HepG2 (cell line): ENCODE data around the gene CLK4. TPM values are rescaled to one million over a fixed set of nuclear protein-coding genes. Genes with fewer than 3 reads are reported as not detected.
A peak's percentile ranks its signal among the peaks of the same experiment; 100 is the strongest.

ENCODE experiments used
- CBX5 ChIP-seq: sonication (generic); formaldehyde crosslinking; IDR thresholded peaks from 2 replicates; pipeline ENCODE4 v1.4.0; 2020; ENCODE audit warnings: missing genetic modification reagents, borderline replicate concordance
- FOXA3 ChIP-seq: IDR thresholded peaks from 2 replicates; pipeline ENCODE4 v1.6.1; 2016; ENCODE audit warnings: missing genetic modification reagents, missing compliant biosample characterization
- MYC ChIP-seq: sonication (generic); formaldehyde crosslinking; IDR thresholded peaks from 2 replicates; pipeline ENCODE4 v1.9.0; 2021; ENCODE audit warnings: missing genetic modification reagents, borderline replicate concordance
- REPIN1 ChIP-seq: sonication (generic); formaldehyde crosslinking; IDR thresholded peaks from 2 replicates; pipeline ENCODE4 v1.8.0; 2022; ENCODE audit warnings: missing genetic modification reagents, low read depth, mild to moderate bottlenecking, borderline replicate concordance
- SALL1 ChIP-seq: sonication (generic); formaldehyde crosslinking; IDR thresholded peaks from 2 replicates; pipeline ENCODE4 v1.8.0; 2022; ENCODE audit warnings: mild to moderate bottlenecking, missing genetic modification reagents
- SMAD1 ChIP-seq: sonication (generic); formaldehyde crosslinking; IDR thresholded peaks from 2 replicates; pipeline ENCODE4 v1.4.0; 2020; ENCODE audit warnings: missing genetic modification reagents, low read depth, mild to moderate bottlenecking, borderline replicate concordance
- SRSF9 ChIP-seq: fragments of 200-400 bp; formaldehyde crosslinking; IDR thresholded peaks from 2 replicates; pipeline ENCODE4 v1.6.1; 2018; ENCODE audit warnings: borderline replicate concordance, mild to moderate bottlenecking, low read depth, low read length; ENCODE audit not compliant: insufficient read depth, poor library complexity, severe bottlenecking
- TCF7 ChIP-seq: sonication (generic); IDR thresholded peaks from 2 replicates; pipeline ENCODE4 v1.6.1; 2016; ENCODE audit warnings: antibody characterized with exemption, low read depth
- ZBTB38 ChIP-seq: sonication (generic); formaldehyde crosslinking; IDR thresholded peaks from 2 replicates; pipeline ENCODE4 v1.5.1; 2020; ENCODE audit warnings: mild to moderate bottlenecking, missing genetic modification reagents
- ZNF331 ChIP-seq: sonication (generic); formaldehyde crosslinking; IDR thresholded peaks from 2 replicates; pipeline ENCODE4 v1.4.0; 2020; ENCODE audit warnings: missing genetic modification reagents
- ZNF709 ChIP-seq: sonication (generic); formaldehyde crosslinking; IDR thresholded peaks from 2 replicates; pipeline ENCODE4 v1.5.0; 2020; ENCODE audit warnings: mild to moderate bottlenecking, missing genetic modification reagents
- ZNF747 ChIP-seq: sonication (generic); formaldehyde crosslinking; IDR thresholded peaks from 2 replicates; pipeline ENCODE4 v1.8.1; 2023; ENCODE audit warnings: missing genetic modification reagents, mild to moderate bottlenecking, borderline replicate concordance
- polyA plus RNA-seq, 8 experiments: library from polyadenylated mRNA; depleted of rRNA in 3 of 8; stranded (reverse) in 7 of 8; unstranded in 1 of 8; fragments of >200 nt; fragmentation: Illumina TruSeq in 4 of 8; extraction: Trizol in 4 of 8; gene quantifications; 2 replicates each; pipeline versions ENCODE4 v1.2.1 to v1.2.3, GENCODE V29; 2011 to 2016; ENCODE audit warnings: low read depth in 4 of 8, missing spikeins in 1 of 8, mixed read lengths in 1 of 8; ENCODE audit not compliant: insufficient read depth in 1 of 8
- total RNA-seq, 5 experiments: library from RNA; depleted of rRNA; stranded (reverse); fragments of >200 nt; fragmentation: Illumina TruSeq; extraction: Trizol; gene quantifications; 2 replicates each; pipeline ENCODE4 v1.2.3, GENCODE V29; 2016; ENCODE audit warnings: low read depth in 1 of 5
- TF ChIP-seq, protein P1 (sequence below): sonication (generic); formaldehyde crosslinking; IDR thresholded peaks from 2 replicates; pipeline ENCODE4 v1.4.0; 2020; ENCODE audit warnings: missing genetic modification reagents
- TF ChIP-seq, protein P2 (sequence below): sonication (generic); formaldehyde crosslinking; IDR thresholded peaks from 2 replicates; pipeline ENCODE4 v1.8.0; 2022; ENCODE audit warnings: mild to moderate bottlenecking, missing genetic modification reagents, borderline replicate concordance
- TF ChIP-seq, protein P3 (sequence below): sonication (generic); formaldehyde crosslinking; conservative IDR thresholded peaks from 2 replicates; pipeline ENCODE4 v1.8.0; 2022; ENCODE audit warnings: mild to moderate bottlenecking, moderate library complexity, missing genetic modification reagents
- TF ChIP-seq, protein P4 (sequence below): sonication (generic); formaldehyde crosslinking; IDR thresholded peaks from 2 replicates; pipeline ENCODE4 v1.4.0; 2020; ENCODE audit warnings: missing genetic modification reagents
- TF ChIP-seq, protein P5 (sequence below): IDR thresholded peaks from 2 replicates; pipeline ENCODE4 v1.6.1; 2016; ENCODE audit warnings: low read depth, control low read depth

Gene CLK4
- total and polyA plus RNA-seq, 2 of the 13 experiments (the other 11 are each of a cell fraction or from before 2014, with no cell fraction given) = 17.7 to 18.4 TPM

DNA sequence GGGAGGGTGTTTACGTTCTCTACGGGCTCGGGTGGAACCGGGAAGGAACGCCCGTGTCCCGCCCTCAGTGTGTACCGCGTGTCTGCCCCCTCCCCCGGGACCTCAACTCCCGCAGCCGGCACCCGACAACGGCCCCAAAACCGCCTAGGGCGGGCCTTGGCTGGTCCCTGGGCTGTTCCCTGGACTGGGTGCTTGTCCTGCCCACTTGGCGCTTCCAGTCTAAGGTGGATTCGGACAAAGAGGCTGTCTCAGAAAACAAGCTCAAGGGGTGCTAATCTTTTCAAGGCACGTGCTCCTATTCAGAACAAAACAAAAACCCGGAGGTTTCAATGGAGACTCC lies 379 bp upstream of the CLK4 start (continued):
- TF ChIP-seq, protein P1, sequence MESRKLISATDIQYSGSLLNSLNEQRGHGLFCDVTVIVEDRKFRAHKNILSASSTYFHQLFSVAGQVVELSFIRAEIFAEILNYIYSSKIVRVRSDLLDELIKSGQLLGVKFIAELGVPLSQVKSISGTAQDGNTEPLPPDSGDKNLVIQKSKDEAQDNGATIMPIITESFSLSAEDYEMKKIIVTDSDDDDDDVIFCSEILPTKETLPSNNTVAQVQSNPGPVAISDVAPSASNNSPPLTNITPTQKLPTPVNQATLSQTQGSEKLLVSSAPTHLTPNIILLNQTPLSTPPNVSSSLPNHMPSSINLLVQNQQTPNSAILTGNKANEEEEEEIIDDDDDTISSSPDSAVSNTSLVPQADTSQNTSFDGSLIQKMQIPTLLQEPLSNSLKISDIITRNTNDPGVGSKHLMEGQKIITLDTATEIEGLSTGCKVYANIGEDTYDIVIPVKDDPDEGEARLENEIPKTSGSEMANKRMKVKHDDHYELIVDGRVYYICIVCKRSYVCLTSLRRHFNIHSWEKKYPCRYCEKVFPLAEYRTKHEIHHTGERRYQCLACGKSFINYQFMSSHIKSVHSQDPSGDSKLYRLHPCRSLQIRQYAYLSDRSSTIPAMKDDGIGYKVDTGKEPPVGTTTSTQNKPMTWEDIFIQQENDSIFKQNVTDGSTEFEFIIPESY (CRISPR knock-in tag) = peak; percentile 61
- TF ChIP-seq CBX5 (CRISPR knock-in tag) (no peak), FOXA3 (CRISPR knock-in tag) (no peak), SALL1 (CRISPR knock-in tag) (peak; percentile 4; the same call in 1 of the 2 replicates), MYC (CRISPR knock-in tag) (0 out of 2 replicates have a peak, but pooled peaks have one; percentile 14), ZNF747 (CRISPR knock-in tag) (no peak), SRSF9 (no peak), ZNF709 (CRISPR knock-in tag) (no peak), ZNF331 (CRISPR knock-in tag) (peak; percentile 62; the same call in 1 of the 2 replicates), TCF7 (no peak), SMAD1 (CRISPR knock-in tag) (no peak), REPIN1 (CRISPR knock-in tag) (no peak), ZBTB38 (CRISPR knock-in tag) (peak; percentile 47; the same call in 1 of the 2 replicates)
- TF ChIP-seq, protein P2, sequence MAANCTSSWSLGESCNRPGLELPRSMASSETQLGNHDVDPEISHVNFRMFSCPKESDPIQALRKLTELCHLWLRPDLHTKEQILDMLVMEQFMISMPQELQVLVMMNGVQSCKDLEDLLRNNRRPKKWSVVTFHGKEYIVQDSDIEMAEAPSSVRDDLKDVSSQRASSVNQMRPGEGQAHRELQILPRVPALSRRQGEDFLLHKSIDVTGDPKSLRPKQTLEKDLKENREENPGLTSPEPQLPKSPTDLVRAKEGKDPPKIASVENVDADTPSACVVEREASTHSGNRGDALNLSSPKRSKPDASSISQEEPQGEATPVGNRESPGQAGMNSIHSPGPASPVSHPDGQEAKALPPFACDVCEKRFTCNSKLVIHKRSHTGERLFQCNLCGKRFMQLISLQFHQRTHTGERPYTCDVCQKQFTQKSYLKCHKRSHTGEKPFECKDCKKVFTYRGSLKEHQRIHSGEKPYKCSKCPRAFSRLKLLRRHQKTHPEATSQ (CRISPR knock-in tag) = no peak
- TF ChIP-seq, protein P3, sequence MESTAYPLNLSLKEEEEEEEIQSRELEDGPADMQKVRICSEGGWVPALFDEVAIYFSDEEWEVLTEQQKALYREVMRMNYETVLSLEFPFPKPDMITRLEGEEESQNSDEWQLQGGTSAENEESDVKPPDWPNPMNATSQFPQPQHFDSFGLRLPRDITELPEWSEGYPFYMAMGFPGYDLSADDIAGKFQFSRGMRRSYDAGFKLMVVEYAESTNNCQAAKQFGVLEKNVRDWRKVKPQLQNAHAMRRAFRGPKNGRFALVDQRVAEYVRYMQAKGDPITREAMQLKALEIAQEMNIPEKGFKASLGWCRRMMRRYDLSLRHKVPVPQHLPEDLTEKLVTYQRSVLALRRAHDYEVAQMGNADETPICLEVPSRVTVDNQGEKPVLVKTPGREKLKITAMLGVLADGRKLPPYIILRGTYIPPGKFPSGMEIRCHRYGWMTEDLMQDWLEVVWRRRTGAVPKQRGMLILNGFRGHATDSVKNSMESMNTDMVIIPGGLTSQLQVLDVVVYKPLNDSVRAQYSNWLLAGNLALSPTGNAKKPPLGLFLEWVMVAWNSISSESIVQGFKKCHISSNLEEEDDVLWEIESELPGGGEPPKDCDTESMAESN (CRISPR knock-in tag) = peak; percentile 77; the same call in 1 of the 2 replicates
- TF ChIP-seq, protein P4, sequence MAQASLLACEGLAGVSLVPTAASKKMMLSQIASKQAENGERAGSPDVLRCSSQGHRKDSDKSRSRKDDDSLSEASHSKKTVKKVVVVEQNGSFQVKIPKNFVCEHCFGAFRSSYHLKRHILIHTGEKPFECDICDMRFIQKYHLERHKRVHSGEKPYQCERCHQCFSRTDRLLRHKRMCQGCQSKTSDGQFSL (CRISPR knock-in tag) = peak; percentile 78; the same call in 1 of the 2 replicates
- TF ChIP-seq, protein P5, sequence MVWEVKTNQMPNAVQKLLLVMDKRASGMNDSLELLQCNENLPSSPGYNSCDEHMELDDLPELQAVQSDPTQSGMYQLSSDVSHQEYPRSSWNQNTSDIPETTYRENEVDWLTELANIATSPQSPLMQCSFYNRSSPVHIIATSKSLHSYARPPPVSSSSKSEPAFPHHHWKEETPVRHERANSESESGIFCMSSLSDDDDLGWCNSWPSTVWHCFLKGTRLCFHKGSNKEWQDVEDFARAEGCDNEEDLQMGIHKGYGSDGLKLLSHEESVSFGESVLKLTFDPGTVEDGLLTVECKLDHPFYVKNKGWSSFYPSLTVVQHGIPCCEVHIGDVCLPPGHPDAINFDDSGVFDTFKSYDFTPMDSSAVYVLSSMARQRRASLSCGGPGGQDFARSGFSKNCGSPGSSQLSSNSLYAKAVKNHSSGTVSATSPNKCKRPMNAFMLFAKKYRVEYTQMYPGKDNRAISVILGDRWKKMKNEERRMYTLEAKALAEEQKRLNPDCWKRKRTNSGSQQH (CRISPR knock-in tag) = peak; percentile 12; the same call in 1 of the 2 replicates
